ENCODE results near the gene ZMYND10.

ZMYND10 gene

GRCh38 chr3:50369012-50369670, 23.6 kb upstream of the ZMYND10 start:
- Histone ChIP-seq H3K4me1 (ENCODE audit: control insufficient read depth, insufficient read depth, low read length, poor library complexity, severe bottlenecking) (peaks cover 8% of the 10 kb centered on the region), H3K36me3 (ENCODE audit: control insufficient read depth, insufficient read depth, low read length) (no peaks in the 10 kb centered on the region), H3K27ac (ENCODE audit: low read depth, low read length, severe bottlenecking) (no peak overlapping the region), H3K4me3 (ENCODE audit: extremely low read depth, insufficient read depth, low read length, poor library complexity, severe bottlenecking) (no peak overlapping the region), H3K9me3 (ENCODE audit: control insufficient read depth, low read length) (no peaks in the 10 kb centered on the region)
- WGBS, 2 experiments (ENCODE audit: insufficient coverage in 2 of 2) = 79 to 87% methylated on average over 9 of the region's 9 CpGs

GRCh38 chr3:50365842-50366220, 20.3 kb upstream of the ZMYND10 start:
- no peak overlapping the region for H3K27ac ChIP-seq (ENCODE audit: low read depth, low read length, severe bottlenecking)
- H3K4me3 ChIP-seq (ENCODE audit: extremely low read depth, insufficient read depth, low read length, poor library complexity, severe bottlenecking) = peak overlapping the region; percentile 52
- no peaks in the 10 kb centered on the region for H3K36me3 ChIP-seq (ENCODE audit: control insufficient read depth, insufficient read depth, low read length)
- no peaks in the 10 kb centered on the region for H3K9me3 ChIP-seq (ENCODE audit: control insufficient read depth, low read length)
- WGBS, 2 experiments (ENCODE audit: insufficient coverage in 2 of 2) = 77% methylated on average over 4 of the region's 5 CpGs; no CpG with 5 or more reads in 1 of the 2 experiments
- peaks cover 8% of the 10 kb centered on the region for H3K4me1 ChIP-seq (ENCODE audit: control insufficient read depth, insufficient read depth, low read length, poor library complexity, severe bottlenecking)

- H3K27ac ChIP-seq (ENCODE audit: low read depth, low read length, severe bottlenecking) = no peak overlapping the region
- WGBS, 2 experiments (ENCODE audit: insufficient coverage in 2 of 2) = 7 to 12% methylated on average over 31 to 40 of the region's 53 CpGs
- H3K4me1 ChIP-seq (ENCODE audit: control insufficient read depth, insufficient read depth, low read length, poor library complexity, severe bottlenecking) = peaks cover 8% of the 10 kb centered on the region
- H3K4me3 ChIP-seq (ENCODE audit: extremely low read depth, insufficient read depth, low read length, poor library complexity, severe bottlenecking) = peak overlapping the region; percentile 52
- H3K36me3 ChIP-seq (ENCODE audit: control insufficient read depth, insufficient read depth, low read length) = no peaks in the 10 kb centered on the region
- H3K9me3 ChIP-seq (ENCODE audit: control insufficient read depth, low read length) = no peaks in the 10 kb centered on the region
Measured at GRCh38 chr3:50365080-50365841, 19.7 kb upstream of the ZMYND10 start.

GRCh38 chr3:50364573-50365079, 19.1 kb upstream of the ZMYND10 start:
- H3K4me3 ChIP-seq (ENCODE audit: extremely low read depth, insufficient read depth, low read length, poor library complexity, severe bottlenecking) = peak overlapping the region; percentile 52

GRCh38 chr3:50359760-50360110, 14.2 kb upstream of the ZMYND10 start:
- WGBS, 2 experiments (ENCODE audit: insufficient coverage in 2 of 2) = 40 to 64% methylated on average over 5 to 7 of the region's 8 CpGs
- Histone ChIP-seq H3K36me3 (ENCODE audit: control insufficient read depth, insufficient read depth, low read length) (peaks cover 34% of the 10 kb centered on the region), H3K9me3 (ENCODE audit: control insufficient read depth, low read length) (no peaks in the 10 kb centered on the region), H3K4me3 (ENCODE audit: extremely low read depth, insufficient read depth, low read length, poor library complexity, severe bottlenecking) (peak overlapping the region; percentile 85), H3K4me1 (ENCODE audit: control insufficient read depth, insufficient read depth, low read length, poor library complexity, severe bottlenecking) (peaks cover 23% of the 10 kb centered on the region), H3K27ac (ENCODE audit: low read depth, low read length, severe bottlenecking) (no peak overlapping the region)

More at GRCh38 chr3:50364573-50365079, 19.1 kb upstream of the ZMYND10 start:
- Histone ChIP-seq H3K9me3 (ENCODE audit: control insufficient read depth, low read length) (no peaks in the 10 kb centered on the region), H3K27ac (ENCODE audit: low read depth, low read length, severe bottlenecking) (peak overlapping the region; percentile 16), H3K36me3 (ENCODE audit: control insufficient read depth, insufficient read depth, low read length) (no peaks in the 10 kb centered on the region), H3K4me1 (ENCODE audit: control insufficient read depth, insufficient read depth, low read length, poor library complexity, severe bottlenecking) (peaks cover 7% of the 10 kb centered on the region)
- 15 to 19% methylated on average over 25 to 31 of the region's 48 CpGs for WGBS, 2 experiments (ENCODE audit: insufficient coverage in 2 of 2)

- peaks cover 21% of the 10 kb centered on the region for H3K4me1 ChIP-seq (ENCODE audit: control insufficient read depth, insufficient read depth, low read length, poor library complexity, severe bottlenecking)
- 8 to 10% methylated on average over 53 to 60 of the region's 64 CpGs for WGBS, 2 experiments (ENCODE audit: insufficient coverage in 2 of 2)
- H3K36me3 ChIP-seq (ENCODE audit: control insufficient read depth, insufficient read depth, low read length) = peaks cover 40% of the 10 kb centered on the region
- no peak within 1 kb of the TSS for H3K27ac ChIP-seq (ENCODE audit: low read depth, low read length, severe bottlenecking)
- H3K9me3 ChIP-seq (ENCODE audit: control insufficient read depth, low read length) = no peaks in the 10 kb centered on the region
- peak within 1 kb of the TSS; percentile 85 for H3K4me3 ChIP-seq (ENCODE audit: extremely low read depth, insufficient read depth, low read length, poor library complexity, severe bottlenecking)
Measured at GRCh38 chr3:50358911-50359759, 13.6 kb upstream of the ZMYND10 start, which contains the start of gene TMEM115. TMEM115 (minus strand) TSS chr3:50359521; CDS start chr3:50359063, 458 bp downstream.

GRCh38 chr3:50358355-50358910, 12.9 kb upstream of the ZMYND10 start:
- peaks cover 21% of the 10 kb centered on the region for H3K4me1 ChIP-seq (ENCODE audit: control insufficient read depth, insufficient read depth, low read length, poor library complexity, severe bottlenecking)
- H3K9me3 ChIP-seq (ENCODE audit: control insufficient read depth, low read length) = no peaks in the 10 kb centered on the region
- no peak overlapping the region for H3K27ac ChIP-seq (ENCODE audit: low read depth, low read length, severe bottlenecking)
- 90 to 91% methylated on average over 19 to 24 of the region's 24 CpGs for WGBS, 2 experiments (ENCODE audit: insufficient coverage in 2 of 2)
- H3K4me3 ChIP-seq (ENCODE audit: extremely low read depth, insufficient read depth, low read length, poor library complexity, severe bottlenecking) = peak overlapping the region; percentile 85
- H3K36me3 ChIP-seq (ENCODE audit: control insufficient read depth, insufficient read depth, low read length) = peaks cover 47% of the 10 kb centered on the region

- Histone ChIP-seq H3K4me3 (ENCODE audit: extremely low read depth, insufficient read depth, low read length, poor library complexity, severe bottlenecking) (peak overlapping the region; percentile 85), H3K36me3 (ENCODE audit: control insufficient read depth, insufficient read depth, low read length) (peaks cover 51% of the 10 kb centered on the region), H3K4me1 (ENCODE audit: control insufficient read depth, insufficient read depth, low read length, poor library complexity, severe bottlenecking) (peaks cover 21% of the 10 kb centered on the region), H3K9me3 (ENCODE audit: control insufficient read depth, low read length) (no peaks in the 10 kb centered on the region), H3K27ac (ENCODE audit: low read depth, low read length, severe bottlenecking) (no peak overlapping the region)
- WGBS, 2 experiments (ENCODE audit: insufficient coverage in 2 of 2) = 80% methylated on average over 1 of the region's 1 CpG; no CpG with 5 or more reads in 1 of the 2 experiments
Measured at GRCh38 chr3:50357481-50357880, 11.9 kb upstream of the ZMYND10 start.

- H3K4me1 ChIP-seq (ENCODE audit: control insufficient read depth, insufficient read depth, low read length, poor library complexity, severe bottlenecking) = peaks cover 21% of the 10 kb centered on the region
- peak overlapping the region; percentile 85 for H3K4me3 ChIP-seq (ENCODE audit: extremely low read depth, insufficient read depth, low read length, poor library complexity, severe bottlenecking)
- WGBS, 2 experiments (ENCODE audit: insufficient coverage in 2 of 2) = 95 to 97% methylated on average over 5 of the region's 5 CpGs
- H3K36me3 ChIP-seq (ENCODE audit: control insufficient read depth, insufficient read depth, low read length) = peaks cover 51% of the 10 kb centered on the region
- H3K27ac ChIP-seq (ENCODE audit: low read depth, low read length, severe bottlenecking) = no peak overlapping the region
- no peaks in the 10 kb centered on the region for H3K9me3 ChIP-seq (ENCODE audit: control insufficient read depth, low read length)
Measured at GRCh38 chr3:50356553-50356952, 11.0 kb upstream of the ZMYND10 start.

Data from mesodermal cell (in vitro differentiated cells).